ENCODE measurements around the gene ZMYM4.
"Not testable (repeated sequence)": the region's sequence is repeated elsewhere in the genome, so short reads cannot be mapped to it uniquely, and the experiment has no call there.

DNA sequence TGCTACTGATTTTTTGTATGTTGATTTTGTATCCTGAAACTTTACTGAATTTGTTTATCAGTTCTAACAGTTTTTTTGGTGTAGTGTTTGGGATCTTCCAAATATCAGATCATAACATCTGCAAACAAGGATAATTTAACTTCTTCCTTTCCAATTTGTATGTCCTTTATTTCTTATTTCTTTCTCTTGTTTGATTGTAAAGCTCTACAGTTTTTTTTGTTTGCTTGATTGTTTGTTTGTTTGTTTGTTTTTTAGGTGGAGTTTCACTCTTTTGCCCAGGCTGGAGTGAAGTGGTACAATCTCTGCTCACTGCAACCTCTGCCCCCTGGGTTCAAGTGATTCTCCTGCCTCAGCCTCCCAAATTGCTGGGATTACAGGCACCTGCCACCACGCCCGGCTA, 31.7 kb upstream of the ZMYM4 start:
- TF ChIP-seq CTCF (optimal IDR thresholded peaks at IDR 0.05 in 1 of 3, IDR thresholded peaks at IDR 0.05 in 1 of 3, conservative IDR thresholded peaks at IDR 0.05 in 1 of 3; ENCODE audit: extremely low read depth in 1 of 3, insufficient read depth in 2 of 3, low read length in 3 of 3); EZH2 (IDR thresholded peaks at IDR 0.05; ENCODE audit: low read length): not testable (repeated sequence)
